Mucosa of descending colon (tissue), 3 donors: ENCODE data around the gene DEK. TPM values are rescaled to one million over a fixed set of nuclear protein-coding genes. Genes with fewer than 3 reads are reported as not detected.

Experiments used
- ATAC-seq: fragments of 200-7000 bp; cut with Tn5 transposase; one replicate; pipeline ENCODE4 v1.9.1; 2020; ENCODE audit warnings: mild to moderate bottlenecking, moderate library complexity
- DNase-seq, 3 donors: peaks; one replicate each; pipeline ENCODE4 v3.0.0-alpha.2; 2020
- H3K36me3 ChIP-seq: fragments of 200-600 bp; one replicate; pipeline ENCODE4 v1.8.0; 2021; ENCODE audit warnings: low read depth, mild to moderate bottlenecking
- H3K4me1 ChIP-seq: fragments of 200-600 bp; one replicate; pipeline ENCODE4 v1.8.0; 2021; ENCODE audit warnings: low read depth, mild to moderate bottlenecking
- H3K4me3 ChIP-seq: fragments of 200-600 bp; one replicate; pipeline ENCODE4 v1.8.0; 2021; ENCODE audit warnings: mild to moderate bottlenecking
- H3K9me3 ChIP-seq: fragments of 200-600 bp; one replicate; pipeline ENCODE4 v1.8.0; 2021; ENCODE audit warnings: mild to moderate bottlenecking
- intact Hi-C, 2 donors: fragments of 100-400 bp; cut with DNase I in 1 of 2; cut with micrococcal nuclease in 1 of 2; formaldehyde crosslinking; loops; one replicate each; pipeline versions ENCODE4 v1.11.0 to v1.11.1; 2022; cut with DNase I, micrococcal nuclease
- total RNA-seq, 3 donors: library from RNA; stranded (reverse); fragmentation: NEBNext Ultra II Directional in 2 of 3; extraction: Animal tissue kit (Norgen Biotek cat#: 25700) in 2 of 3; gene quantifications; one replicate each; pipeline versions ENCODE4 v1.2.1 to v1.2.4, GENCODE V29; 2021 to 2023
- TF ChIP-seq, protein P1 (sequence below): fragments of 200-600 bp; IDR thresholded peaks from one replicate; pipeline ENCODE4 v1.8.0; 2022; ENCODE audit warnings: antibody characterized with exemption, mild to moderate bottlenecking
- donor health status: DM: no; HTN: no; CAD: no; lungs with moderate emphysema.
- donor health status: DM: no; HTN: no; CAD: no.
- donor health status: DM: no; HTN: yes; CAD: no.

DEK gene
- total RNA-seq, 3 donors from 2014 or later, result 75.6 to 123 (median 85.0) TPM

GRCh38 chr6:18281564-18281963 lies 17.2 kb upstream of the DEK start:
- peaks cover 5% of the 10 kb centered on the region for H3K4me1 ChIP-seq
- intact Hi-C loops, result no loop called here

GRCh38 chr6:18280084-18280483 lies 15.8 kb upstream of the DEK start:
- no peak overlapping the region for H3K4me3 ChIP-seq
- TF ChIP-seq, protein P1, sequence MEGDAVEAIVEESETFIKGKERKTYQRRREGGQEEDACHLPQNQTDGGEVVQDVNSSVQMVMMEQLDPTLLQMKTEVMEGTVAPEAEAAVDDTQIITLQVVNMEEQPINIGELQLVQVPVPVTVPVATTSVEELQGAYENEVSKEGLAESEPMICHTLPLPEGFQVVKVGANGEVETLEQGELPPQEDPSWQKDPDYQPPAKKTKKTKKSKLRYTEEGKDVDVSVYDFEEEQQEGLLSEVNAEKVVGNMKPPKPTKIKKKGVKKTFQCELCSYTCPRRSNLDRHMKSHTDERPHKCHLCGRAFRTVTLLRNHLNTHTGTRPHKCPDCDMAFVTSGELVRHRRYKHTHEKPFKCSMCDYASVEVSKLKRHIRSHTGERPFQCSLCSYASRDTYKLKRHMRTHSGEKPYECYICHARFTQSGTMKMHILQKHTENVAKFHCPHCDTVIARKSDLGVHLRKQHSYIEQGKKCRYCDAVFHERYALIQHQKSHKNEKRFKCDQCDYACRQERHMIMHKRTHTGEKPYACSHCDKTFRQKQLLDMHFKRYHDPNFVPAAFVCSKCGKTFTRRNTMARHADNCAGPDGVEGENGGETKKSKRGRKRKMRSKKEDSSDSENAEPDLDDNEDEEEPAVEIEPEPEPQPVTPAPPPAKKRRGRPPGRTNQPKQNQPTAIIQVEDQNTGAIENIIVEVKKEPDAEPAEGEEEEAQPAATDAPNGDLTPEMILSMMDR, result no peak

More at GRCh38 chr6:18281564-18281963, 17.2 kb upstream of the DEK start:
- no peak for DNase-seq
- no peaks in the 10 kb centered on the region for H3K9me3 ChIP-seq
- TF ChIP-seq, protein P1, result no peak
- no peak overlapping the region for H3K4me3 ChIP-seq
- H3K36me3 ChIP-seq, result no peaks in the 10 kb centered on the region
- ATAC-seq, result no peak

DNA sequence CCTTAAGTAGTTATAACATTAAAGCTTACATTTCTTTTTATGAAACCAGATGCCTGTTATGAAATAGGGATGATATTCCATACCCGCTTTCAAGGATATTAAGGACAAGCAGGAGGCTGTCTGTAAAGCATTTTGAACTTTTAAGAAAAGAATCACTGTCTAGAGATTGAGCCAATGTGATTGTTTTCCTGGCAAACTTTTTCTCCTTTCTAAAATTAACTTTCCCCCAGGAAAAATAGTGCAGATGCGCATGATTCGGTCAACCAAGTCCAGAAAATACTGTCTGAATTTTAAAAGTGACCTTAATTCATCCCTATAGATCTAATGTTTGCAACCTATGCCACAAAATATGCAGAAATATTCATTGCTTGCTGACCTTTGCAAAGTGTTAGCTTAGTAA lies 15.1 kb upstream of the DEK start:
- Histone ChIP-seq H3K9me3 (no peaks in the 10 kb centered on the region), H3K36me3 (no peaks in the 10 kb centered on the region), H3K4me1 (peaks cover 5% of the 10 kb centered on the region), H3K4me3 (no peak overlapping the region)
- intact Hi-C loops, result no loop called here
- ATAC-seq (no peak), DNase-seq (no peak)
- TF ChIP-seq, protein P1, result no peak

More at GRCh38 chr6:18280084-18280483, 15.8 kb upstream of the DEK start:
- H3K36me3 ChIP-seq, result no peaks in the 10 kb centered on the region
- peaks cover 5% of the 10 kb centered on the region for H3K4me1 ChIP-seq
- DNase-seq (no peak), ATAC-seq (no peak)
- no peaks in the 10 kb centered on the region for H3K9me3 ChIP-seq
- intact Hi-C loops, result no loop called here

DNA sequence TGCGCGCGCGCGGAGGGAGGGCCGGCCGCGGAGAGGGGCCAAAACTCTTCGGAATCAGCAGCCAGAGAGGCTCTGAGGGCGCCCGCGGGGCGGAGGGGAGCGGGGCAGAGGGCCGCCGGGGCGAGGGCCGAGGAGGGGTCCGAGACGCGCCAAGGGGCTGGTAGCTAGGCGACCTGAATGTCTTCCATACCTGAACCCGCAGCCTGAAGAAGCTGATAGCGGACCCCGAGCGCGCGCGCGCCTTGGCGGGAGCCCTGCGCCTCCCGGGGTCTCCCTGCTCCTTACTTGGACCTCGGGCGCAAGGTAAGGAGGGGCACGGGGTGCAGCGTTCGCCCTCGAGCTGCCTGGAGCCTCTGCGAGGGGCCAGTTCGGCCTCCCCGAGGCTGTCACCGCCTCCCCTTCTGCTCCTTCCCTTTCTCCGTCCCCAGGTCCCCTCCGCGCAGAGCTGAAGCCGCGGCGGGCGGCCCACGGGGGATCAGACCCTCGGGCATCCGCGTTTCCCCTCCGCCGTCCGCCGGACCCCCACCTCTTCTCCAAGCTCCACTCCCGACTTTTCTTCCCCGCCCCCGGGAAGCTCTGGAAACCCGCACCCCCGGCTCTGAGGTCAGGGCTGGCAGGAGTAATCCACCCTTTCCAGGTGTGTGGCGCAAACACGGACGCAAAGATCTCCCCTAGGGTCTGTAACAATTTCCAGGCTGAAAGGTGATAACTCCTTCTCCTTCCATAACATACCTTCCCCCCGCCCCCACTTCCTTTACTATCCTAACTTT lies 13.1 kb upstream of the DEK start:
- H3K4me1 ChIP-seq, result peaks cover 5% of the 10 kb centered on the region
- no peaks in the 10 kb centered on the region for H3K9me3 ChIP-seq
- intact Hi-C loops, result no loop called here
- no peaks in the 10 kb centered on the region for H3K36me3 ChIP-seq
- no peak overlapping the region for H3K4me3 ChIP-seq
- TF ChIP-seq, protein P1, result no peak
- DNase-seq (no peak), ATAC-seq (peak; percentile 5)

- Histone ChIP-seq H3K9me3 (no peaks in the 10 kb centered on the region), H3K4me3 (no peak overlapping the region), H3K36me3 (no peaks in the 10 kb centered on the region), H3K4me1 (peaks cover 5% of the 10 kb centered on the region)
- ATAC-seq (no peak), DNase-seq (no peak)
- intact Hi-C loops, result no loop called here
- TF ChIP-seq, protein P1, result no peak
Observed at GRCh38 chr6:18276610-18277236, 12.4 kb upstream of the DEK start.
